Ascending aorta (tissue), 2 donors: ENCODE results near the gene KCNQ5. TPM values are rescaled to one million over a fixed set of nuclear protein-coding genes. Genes with fewer than 3 reads are reported as not detected.

ENCODE experiments used
- DNase-seq, 2 donors: peaks; one replicate each; pipeline ENCODE4 v3.0.0-alpha.2; 2019; ENCODE audit warnings: low spot score in 2 of 2
- H3K27ac ChIP-seq, 2 donors: fragments of 200-600 bp; sonication (generic); one replicate each; pipeline ENCODE4 v1.5.1; 2016 to 2017; ENCODE audit warnings: mild to moderate bottlenecking in 1 of 2
- H3K27me3 ChIP-seq: fragments of 200-600 bp; sonication (generic); one replicate; pipeline ENCODE4 v1.5.1; 2017
- H3K36me3 ChIP-seq, 2 donors: fragments of 200-600 bp; sonication (generic); one replicate each; pipeline ENCODE4 v1.5.1; 2016
- H3K4me1 ChIP-seq, 2 donors: fragments of 200-600 bp; sonication (generic); one replicate each; pipeline ENCODE4 v1.5.1; 2016 to 2017; ENCODE audit warnings: mild to moderate bottlenecking in 1 of 2
- H3K4me3 ChIP-seq, 2 donors: fragments of 200-600 bp; sonication (generic); one replicate each; pipeline ENCODE4 v1.5.1; 2016 to 2017; ENCODE audit warnings: mild to moderate bottlenecking in 1 of 2
- H3K9me3 ChIP-seq, 2 donors: fragments of 200-600 bp; sonication (generic); one replicate each; pipeline ENCODE4 v1.5.1; 2016
- intact Hi-C: fragments of 100-400 bp; cut with DNase I; formaldehyde crosslinking; loops from one replicate; pipeline ENCODE4 v1.15.1; 2023
- total RNA-seq: library from RNA; depleted of rRNA; stranded (reverse); fragments of >200 nt; gene quantifications from one replicate; pipeline ENCODE4 v1.1.0, GENCODE V29; 2016
- TF ChIP-seq, protein P1 (sequence below), 3 experiments: fragments of 200-600 bp in 2 of 3; fragments of 450-650 bp in 1 of 3; sonication (generic) in 2 of 3; IDR thresholded peaks; one replicate each; pipeline ENCODE4 v1.5.1; 2016 to 2019; ENCODE audit warnings: antibody characterized with exemption in 3 of 3, mild to moderate bottlenecking in 1 of 3, moderate library complexity in 1 of 3

The KCNQ5 gene
- total RNA-seq, 1 donor from 2014 or later, result 4.5 TPM

DNA sequence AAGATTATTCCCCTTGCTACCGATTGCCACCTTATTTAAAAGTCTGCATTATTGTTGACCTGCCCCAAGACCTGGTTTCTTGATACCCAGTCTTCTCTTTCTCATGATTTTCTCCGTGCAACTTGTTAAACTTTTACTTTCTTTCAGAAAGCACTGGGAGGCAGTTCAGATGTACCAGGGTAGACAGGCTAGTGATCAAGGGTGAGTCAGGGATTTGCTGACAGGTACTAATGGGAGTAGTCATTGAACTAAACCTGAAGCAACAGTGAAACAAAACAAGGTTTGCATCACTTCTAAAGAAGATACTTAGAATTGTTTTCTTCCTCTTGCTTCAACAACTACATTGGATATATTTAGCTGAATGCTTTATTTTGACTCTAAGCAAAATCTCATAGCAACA, 124.4 kb downstream of the KCNQ5 start:
- H3K4me3 ChIP-seq, result no peak overlapping the region
- no peaks in the 10 kb centered on the region for H3K9me3 ChIP-seq
- no peak overlapping the region for H3K27ac ChIP-seq
- no peak for DNase-seq
- peaks cover 5 to 11% of the 10 kb centered on the region in 2 donors for H3K4me1 ChIP-seq
- H3K36me3 ChIP-seq, result no peaks in the 10 kb centered on the region
- intact Hi-C loops, result loop anchor here (5.0 kb wide), 4 partner anchors 66 to 201 kb away; partner anchors contain the start of gene KCNQ5
- H3K27me3 ChIP-seq, result no peaks in the 10 kb centered on the region
- TF ChIP-seq, protein P1, sequence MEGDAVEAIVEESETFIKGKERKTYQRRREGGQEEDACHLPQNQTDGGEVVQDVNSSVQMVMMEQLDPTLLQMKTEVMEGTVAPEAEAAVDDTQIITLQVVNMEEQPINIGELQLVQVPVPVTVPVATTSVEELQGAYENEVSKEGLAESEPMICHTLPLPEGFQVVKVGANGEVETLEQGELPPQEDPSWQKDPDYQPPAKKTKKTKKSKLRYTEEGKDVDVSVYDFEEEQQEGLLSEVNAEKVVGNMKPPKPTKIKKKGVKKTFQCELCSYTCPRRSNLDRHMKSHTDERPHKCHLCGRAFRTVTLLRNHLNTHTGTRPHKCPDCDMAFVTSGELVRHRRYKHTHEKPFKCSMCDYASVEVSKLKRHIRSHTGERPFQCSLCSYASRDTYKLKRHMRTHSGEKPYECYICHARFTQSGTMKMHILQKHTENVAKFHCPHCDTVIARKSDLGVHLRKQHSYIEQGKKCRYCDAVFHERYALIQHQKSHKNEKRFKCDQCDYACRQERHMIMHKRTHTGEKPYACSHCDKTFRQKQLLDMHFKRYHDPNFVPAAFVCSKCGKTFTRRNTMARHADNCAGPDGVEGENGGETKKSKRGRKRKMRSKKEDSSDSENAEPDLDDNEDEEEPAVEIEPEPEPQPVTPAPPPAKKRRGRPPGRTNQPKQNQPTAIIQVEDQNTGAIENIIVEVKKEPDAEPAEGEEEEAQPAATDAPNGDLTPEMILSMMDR (IDR thresholded peaks at IDR 0.05), result no peak

DNA sequence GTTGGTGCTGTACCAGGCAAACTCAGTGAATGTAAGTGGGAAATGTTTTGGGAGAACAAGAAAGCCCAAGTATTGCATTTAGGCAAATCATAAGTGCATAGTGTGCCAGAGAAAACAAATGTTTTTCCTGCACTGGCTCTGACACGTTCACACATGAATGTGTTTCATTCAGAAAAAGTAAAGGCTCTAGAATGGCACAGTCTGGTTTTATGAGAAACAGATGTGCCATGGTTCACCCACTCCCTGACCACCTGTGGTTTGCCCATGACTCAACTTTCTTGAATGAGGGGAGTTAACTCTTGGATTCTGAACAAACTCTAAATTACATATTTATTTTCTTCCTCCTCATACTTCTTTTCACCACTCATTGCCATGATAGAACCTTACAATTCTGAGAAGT, 126.9 kb downstream of the KCNQ5 start:
- Histone ChIP-seq H3K27me3 (no peaks in the 10 kb centered on the region), H3K9me3 (no peaks in the 10 kb centered on the region), H3K4me3 (no peak overlapping the region), H3K36me3 (no peaks in the 10 kb centered on the region), H3K4me1 (peaks cover 5 to 11% of the 10 kb centered on the region in 2 donors), H3K27ac (no peak overlapping the region)
- intact Hi-C loops, result loop anchor here (5.0 kb wide), 4 partner anchors 64 to 199 kb away; partner anchors contain the start of gene KCNQ5
- DNase-seq, result no peak
- TF ChIP-seq, protein P1 (IDR thresholded peaks at IDR 0.05), result no peak

DNA sequence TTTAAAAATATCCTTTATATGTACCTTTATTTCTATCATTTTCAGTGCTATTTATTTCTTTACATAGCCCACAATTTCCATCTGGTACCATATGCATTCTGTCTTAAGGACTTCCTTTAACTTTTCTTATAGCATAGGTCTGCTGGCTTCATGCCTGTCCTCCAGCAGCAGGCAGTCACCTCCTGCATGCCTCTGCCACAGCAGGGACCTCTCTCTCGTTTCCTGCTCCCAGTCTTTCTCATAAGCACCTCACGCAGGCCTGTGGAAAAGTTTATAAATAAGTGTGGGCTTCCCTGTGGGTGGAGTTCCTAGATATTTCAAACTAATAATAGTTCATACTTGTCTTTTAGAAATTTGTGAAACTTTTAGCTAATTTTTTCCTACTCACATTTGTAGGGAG, 133.9 kb downstream of the KCNQ5 start:
- Histone ChIP-seq H3K9me3 (no peaks in the 10 kb centered on the region), H3K36me3 (no peaks in the 10 kb centered on the region), H3K4me3 (no peak overlapping the region), H3K27ac (no peak overlapping the region), H3K27me3 (no peaks in the 10 kb centered on the region), H3K4me1 (peaks cover 0 to 12% of the 10 kb centered on the region in 2 donors)
- TF ChIP-seq, protein P1 (IDR thresholded peaks at IDR 0.05), result no peak
- intact Hi-C loops, result no loop called here
- no peak for DNase-seq

DNA sequence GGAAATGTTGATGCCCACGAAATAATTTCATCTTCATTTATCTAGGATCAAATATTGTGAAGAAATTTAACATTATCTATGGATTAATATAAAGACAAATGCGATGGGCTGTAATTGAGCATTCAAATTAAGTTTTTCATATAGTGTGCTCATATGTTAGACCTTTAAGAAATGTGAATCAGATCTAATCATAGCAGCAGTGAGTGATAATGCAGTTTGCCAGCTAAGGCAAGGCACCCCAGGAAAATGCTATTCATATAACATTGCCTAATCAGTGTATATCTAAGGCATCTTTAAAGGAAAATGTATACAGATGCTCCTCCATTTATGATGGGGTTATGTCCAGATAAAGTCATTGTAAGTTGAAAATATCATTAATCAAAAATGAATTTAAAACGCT, 135.2 kb downstream of the KCNQ5 start:
- no peak for DNase-seq
- Histone ChIP-seq H3K36me3 (no peaks in the 10 kb centered on the region), H3K4me1 (peaks cover 0 to 12% of the 10 kb centered on the region in 2 donors), H3K27ac (no peak overlapping the region), H3K9me3 (no peaks in the 10 kb centered on the region), H3K4me3 (no peak overlapping the region), H3K27me3 (no peaks in the 10 kb centered on the region)
- TF ChIP-seq, protein P1 (IDR thresholded peaks at IDR 0.05), result no peak
- intact Hi-C loops, result no loop called here

DNA sequence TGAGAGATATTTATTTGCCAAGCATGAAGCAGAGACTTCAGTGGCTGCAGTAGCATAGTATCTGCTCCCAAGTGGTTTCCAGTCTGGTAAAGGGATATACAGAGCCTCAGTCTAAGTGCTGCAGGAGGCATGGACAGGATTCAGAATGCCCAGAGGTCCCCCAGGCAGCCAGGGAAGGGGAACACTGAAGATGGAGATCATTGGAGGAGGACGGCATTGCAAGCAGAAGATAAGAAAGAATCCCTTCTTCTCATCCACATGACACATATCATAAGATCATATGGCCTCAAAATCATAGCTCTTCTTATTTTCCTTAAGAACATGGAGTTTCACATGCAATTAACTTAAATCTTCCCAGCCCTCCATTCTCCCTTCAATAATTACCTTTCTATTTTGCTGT, 136.1 kb downstream of the KCNQ5 start:
- peaks cover 0 to 12% of the 10 kb centered on the region in 2 donors for H3K4me1 ChIP-seq
- no peaks in the 10 kb centered on the region for H3K9me3 ChIP-seq
- H3K36me3 ChIP-seq, result no peaks in the 10 kb centered on the region
- intact Hi-C loops, result no loop called here
- H3K4me3 ChIP-seq, result no peak overlapping the region
- no peak for DNase-seq
- H3K27ac ChIP-seq, result no peak overlapping the region
- TF ChIP-seq, protein P1 (IDR thresholded peaks at IDR 0.05), result no peak
- H3K27me3 ChIP-seq, result no peaks in the 10 kb centered on the region

DNA sequence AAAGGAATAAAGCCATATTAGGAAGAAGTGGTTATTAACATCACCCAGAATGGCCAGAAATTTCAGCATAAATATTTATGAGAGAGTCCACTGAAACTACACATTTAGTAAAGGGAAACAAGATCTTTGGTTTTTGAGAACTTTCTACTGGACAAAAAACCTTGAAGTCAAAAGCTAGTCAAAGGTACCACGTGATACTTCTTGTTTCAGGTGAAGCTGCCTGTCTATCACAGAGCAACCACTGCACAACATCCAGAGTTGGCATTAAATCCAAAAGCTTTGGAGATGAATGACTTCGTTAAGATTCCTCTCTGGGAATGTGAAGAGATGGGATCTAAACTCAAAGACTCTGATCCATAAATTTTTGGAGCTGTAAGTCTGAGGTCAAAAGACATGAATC, 137.0 kb downstream of the KCNQ5 start:
- TF ChIP-seq, protein P1 (IDR thresholded peaks at IDR 0.05), result no peak
- Histone ChIP-seq H3K4me1 (peaks cover 0 to 12% of the 10 kb centered on the region in 2 donors), H3K4me3 (no peak overlapping the region), H3K27me3 (no peaks in the 10 kb centered on the region), H3K27ac (no peak overlapping the region), H3K36me3 (no peaks in the 10 kb centered on the region), H3K9me3 (no peaks in the 10 kb centered on the region)
- no peak for DNase-seq
- intact Hi-C loops, result no loop called here
